H1 (cell line): ENCODE data around the gene KIF26B. TPM values are rescaled to one million over a fixed set of nuclear protein-coding genes. Genes with fewer than 3 reads are reported as not detected.

Source experiments
- CTCF ChIA-PET: fragments of 300-600 bp; sonication (Branson Sonifier 250); formaldehyde crosslinking; loops from one replicate; lab custom pipeline; 2021; ENCODE audit not compliant: partially characterized antibody; lab: Charles Lee
- POLR2A ChIA-PET: fragments of 300-600 bp; sonication (Branson Sonifier 250); formaldehyde crosslinking; loops from one replicate; lab custom pipeline; 2021; ENCODE audit warnings: inconsistent platforms; ENCODE audit not compliant: partially characterized antibody; lab: Charles Lee
- DNase-seq, 2 experiments: peaks; one replicate each; pipeline versions ENCODE4 v3.0.0 to v3.0.0-alpha.2; 2010 to 2022; ENCODE audit warnings: low spot score in 2 of 2, low read depth in 1 of 2, mixed read lengths in 1 of 2
- FAIRE-seq: peaks from 2 replicates; lab custom pipeline; 2011; peaks lifted over from hg19 to GRCh38; lab: Jason Lieb, UNC
- H2AFZ ChIP-seq: 2 replicates; pipeline ENCODE4 v1.8.1; 2012; ENCODE audit warnings: low read length, inconsistent platforms
- H2AK5ac ChIP-seq: 2 replicates; pipeline ENCODE4 v1.6.1; 2013; ENCODE audit warnings: low read depth, low read length
- H2BK120ac ChIP-seq: replicated peaks from 2 replicates; pipeline ENCODE3; 2013; ENCODE audit warnings: low read depth, low read length, inconsistent platforms
- H2BK12ac ChIP-seq: 2 replicates; pipeline ENCODE4 v1.6.1; 2013; ENCODE audit warnings: low read depth, low read length
- H2BK15ac ChIP-seq: 2 replicates; pipeline ENCODE4 v1.6.1; 2013; ENCODE audit warnings: low read length
- H2BK20ac ChIP-seq: 2 replicates; pipeline ENCODE4 v1.6.1; 2013; ENCODE audit warnings: low read length
- H2BK5ac ChIP-seq: 2 replicates; pipeline ENCODE4 v1.6.1; 2013; ENCODE audit warnings: low read depth, low read length
- H3K14ac ChIP-seq: 2 replicates; pipeline ENCODE4 v1.6.1; 2013; ENCODE audit warnings: inconsistent platforms; ENCODE audit not compliant: insufficient read length
- H3K18ac ChIP-seq: 2 replicates; pipeline ENCODE4 v1.6.1; 2013; ENCODE audit warnings: low read length; ENCODE audit errors: extremely low read depth
- H3K23ac ChIP-seq: 2 replicates; pipeline ENCODE4 v1.6.1; 2013; ENCODE audit warnings: inconsistent platforms; ENCODE audit not compliant: insufficient read length
- H3K23me2 ChIP-seq: 2 replicates; pipeline ENCODE4 v1.6.1; 2013; ENCODE audit warnings: low read depth, low read length
- H3K27ac ChIP-seq: 2 replicates; pipeline ENCODE4 v1.6.1; 2011; ENCODE audit warnings: low read depth, low read length, inconsistent platforms
- H3K27me3 ChIP-seq, 4 experiments: replicated peaks in 1 of 4; 1 replicate in 1 of 4; 2 replicates in 3 of 4; pipeline versions ENCODE4 v1.6.1 to v1.8.1; 2011 to 2013; ENCODE audit warnings: low read length in 3 of 4, mild to moderate bottlenecking in 3 of 4, inconsistent platforms in 2 of 4, mixed read lengths in 2 of 4, moderate library complexity in 1 of 4; ENCODE audit not compliant: control insufficient read depth in 3 of 4, insufficient read depth in 3 of 4; ENCODE audit errors: extremely low read depth in 1 of 4
- H3K36me3 ChIP-seq, 4 experiments: 2 replicates each; pipeline versions ENCODE4 v1.6.1 to v1.8.1; 2011 to 2013; ENCODE audit warnings: mild to moderate bottlenecking in 4 of 4, low read length in 3 of 4, moderate library complexity in 2 of 4, control low read depth in 1 of 4, inconsistent platforms in 1 of 4; ENCODE audit not compliant: insufficient read depth in 4 of 4, control insufficient read depth in 2 of 4
- H3K4ac ChIP-seq: replicated peaks from 2 replicates; pipeline ENCODE3; 2013; ENCODE audit warnings: low read length, low read depth, mixed read lengths, inconsistent platforms; ENCODE audit not compliant: insufficient read length
- H3K4me1 ChIP-seq, 4 experiments: replicated peaks in 1 of 4; 1 replicate in 1 of 4; 2 replicates in 3 of 4; pipeline versions ENCODE4 v1.6.1 to v1.8.1; 2011 to 2013; ENCODE audit warnings: low read length in 3 of 4, inconsistent platforms in 2 of 4, mixed read lengths in 1 of 4; ENCODE audit not compliant: insufficient read depth in 4 of 4, control insufficient read depth in 3 of 4
- H3K4me2 ChIP-seq, 2 experiments: 2 replicates each; pipeline versions ENCODE4 v1.6.1 to v1.8.1; 2011 to 2013; ENCODE audit warnings: low read depth in 2 of 2, low read length in 2 of 2, control low read depth in 1 of 2, inconsistent platforms in 1 of 2, mild to moderate bottlenecking in 1 of 2; ENCODE audit not compliant: insufficient read depth in 1 of 2
- H3K4me3 ChIP-seq, 4 experiments: fragments of 200-600, 300-600 bp in 1 of 4; sonication (generic), shearing (Covaris generic), sonication (Bioruptor Twin) in 1 of 4; 2 replicates each; pipeline versions ENCODE4 v1.5.1 to v1.8.1; 2011 to 2016; ENCODE audit warnings: low read length in 4 of 4, low read depth in 3 of 4, control low read depth in 2 of 4, inconsistent platforms in 2 of 4, mild to moderate bottlenecking in 2 of 4, mixed read lengths in 1 of 4, moderate library complexity in 1 of 4; ENCODE audit not compliant: insufficient read depth in 2 of 4; ENCODE audit errors: extremely low read depth in 1 of 4
- H3K56ac ChIP-seq: replicated peaks from 2 replicates; pipeline ENCODE3; 2013; ENCODE audit warnings: low read depth, mild to moderate bottlenecking, mixed read lengths, low read length, inconsistent platforms; ENCODE audit not compliant: insufficient read length
- H3K79me1 ChIP-seq: 2 replicates; pipeline ENCODE4 v1.6.1; 2013; ENCODE audit warnings: low read depth, low read length, control low read depth
- H3K79me2 ChIP-seq, 2 experiments: 2 replicates each; pipeline versions ENCODE4 v1.6.1 to v1.8.1; 2012 to 2013; ENCODE audit warnings: low read length in 2 of 2, mild to moderate bottlenecking in 2 of 2, inconsistent platforms in 1 of 2; ENCODE audit not compliant: insufficient read depth in 2 of 2, control insufficient read depth in 1 of 2
- H3K9ac ChIP-seq, 4 experiments: replicated peaks in 1 of 4; 1 replicate in 1 of 4; 2 replicates in 3 of 4; pipeline versions ENCODE4 v1.6.1 to v1.8.1; 2011 to 2013; ENCODE audit warnings: low read depth in 3 of 4, low read length in 3 of 4, control low read depth in 2 of 4, mild to moderate bottlenecking in 2 of 4, moderate library complexity in 2 of 4, inconsistent platforms in 1 of 4; ENCODE audit errors: extremely low read depth in 1 of 4
- H3K9me3 ChIP-seq, 2 experiments: 2 replicates each; pipeline versions ENCODE4 v1.6.1 to v1.8.1; 2012 to 2013; ENCODE audit warnings: mild to moderate bottlenecking in 2 of 2, moderate library complexity in 2 of 2, control low read depth in 1 of 2, inconsistent platforms in 1 of 2, low read depth in 1 of 2, low read length in 1 of 2, mixed read lengths in 1 of 2; ENCODE audit not compliant: insufficient read depth in 2 of 2
- H4K20me1 ChIP-seq, 2 experiments: replicated peaks in 1 of 2; 2 replicates each; pipeline versions ENCODE3 to v1.8.1; 2011 to 2013; ENCODE audit warnings: inconsistent platforms in 2 of 2, low read length in 2 of 2, mild to moderate bottlenecking in 1 of 2; ENCODE audit not compliant: insufficient read depth in 2 of 2, control insufficient read depth in 1 of 2
- H4K5ac ChIP-seq: 2 replicates; pipeline ENCODE4 v1.6.1; 2013; ENCODE audit warnings: low read length, low read depth, mixed read lengths, inconsistent platforms; ENCODE audit not compliant: insufficient read length
- H4K8ac ChIP-seq: 2 replicates; pipeline ENCODE4 v1.8.0; 2013; ENCODE audit warnings: mild to moderate bottlenecking, moderate library complexity, low read length, inconsistent platforms; ENCODE audit not compliant: insufficient read depth; ENCODE audit errors: extremely low read depth
- H4K91ac ChIP-seq: replicated peaks from 2 replicates; pipeline ENCODE3; 2013; ENCODE audit warnings: low read length, mixed read lengths, inconsistent platforms; ENCODE audit not compliant: insufficient read length
- CTBP2 ChIP-seq: IDR thresholded peaks from 2 replicates; pipeline ENCODE4 v1.7.0; 2011; ENCODE audit warnings: borderline replicate concordance, mild to moderate bottlenecking, moderate library complexity, mixed read lengths, low read length; ENCODE audit not compliant: insufficient read depth, insufficient read length
- CTCF ChIP-seq, 3 experiments: IDR thresholded peaks; 1 replicate in 2 of 3; 2 replicates in 1 of 3; pipeline versions ENCODE4 v1.5.1 to v1.6.1; 2011; ENCODE audit warnings: low read length in 3 of 3, mild to moderate bottlenecking in 3 of 3, inconsistent platforms in 2 of 3, low read depth in 1 of 3, moderate library complexity in 1 of 3; ENCODE audit not compliant: insufficient read depth in 1 of 3; ENCODE audit errors: control extremely low read depth in 1 of 3
- EGR1 ChIP-seq: IDR thresholded peaks from 2 replicates; pipeline ENCODE4 v1.6.1; 2011; ENCODE audit warnings: low read depth, low read length, borderline replicate concordance
- SIRT6 ChIP-seq: IDR thresholded peaks from one replicate; pipeline ENCODE4 v1.7.1; 2012; ENCODE audit warnings: low read length, inconsistent platforms
- SIX5 ChIP-seq: IDR thresholded peaks from 2 replicates; pipeline ENCODE4 v1.6.1; 2011; ENCODE audit warnings: mild to moderate bottlenecking, low read depth, low read length
- SP1 ChIP-seq: IDR thresholded peaks from 2 replicates; pipeline ENCODE4 v1.6.1; 2011; ENCODE audit warnings: low read depth, low read length
- SP4 ChIP-seq: IDR thresholded peaks from 2 replicates; pipeline ENCODE4 v1.6.1; 2012; ENCODE audit warnings: low read length, inconsistent platforms
- SRF ChIP-seq: IDR thresholded peaks from 2 replicates; pipeline ENCODE4 v1.6.1; 2011; ENCODE audit warnings: mild to moderate bottlenecking, low read depth, low read length, moderate library complexity
- TAF1 ChIP-seq: IDR thresholded peaks from 2 replicates; pipeline ENCODE4 v1.6.1; 2011; ENCODE audit warnings: mild to moderate bottlenecking, low read depth, low read length
- TEAD4 ChIP-seq: IDR thresholded peaks from 2 replicates; pipeline ENCODE4 v1.6.1; 2012; ENCODE audit warnings: low read depth, low read length, inconsistent platforms, mixed read lengths
- USF2 ChIP-seq: IDR thresholded peaks from 2 replicates; pipeline ENCODE4 v1.6.1; 2011; ENCODE audit warnings: low read length, improper control_type of control experiment
- YY1 ChIP-seq: IDR thresholded peaks from 2 replicates; pipeline ENCODE4 v1.6.1; 2011; ENCODE audit warnings: low read depth, mild to moderate bottlenecking, low read length
- WGBS, 2 experiments: shearing (Covaris generic) in 1 of 2; methylation state at CpG; one replicate each; pipeline versions ENCODE4 v1.1.6 to v1.1.7; 2013 to 2015; ENCODE audit warnings: low lambda C conversion rate in 2 of 2, mixed read lengths in 2 of 2, inconsistent platforms in 1 of 2, low coverage in 1 of 2, missing lambda C conversion rate in 1 of 2; ENCODE audit not compliant: insufficient replicate concordance in 2 of 2, insufficient coverage in 1 of 2, insufficient read length in 1 of 2; ENCODE audit errors: extremely low coverage in 1 of 2, missing lambda C conversion rate in 1 of 2; 5-methylcytosine and 5-hydroxymethylcytosine counted together
- polyA plus RNA-seq, 7 experiments: library from polyadenylated mRNA; depleted of rRNA in 3 of 7; stranded (reverse) in 5 of 7; unstranded in 2 of 7; fragments of >200 nt in 5 of 7; fragments of 200-250 nt in 2 of 7; gene quantifications; 1 replicate in 5 of 7; 2 replicates in 1 of 7; 4 replicates in 1 of 7; pipeline versions ENCODE4 v1.2.1 to v1.2.3, GENCODE V29; 2011 to 2013; ENCODE audit warnings: missing spikeins in 2 of 7, mixed read lengths in 2 of 7
- total RNA-seq: library from RNA; stranded (reverse); fragmentation: NEBNext Ultra II Directional; extraction: Animal tissue kit (Norgen Biotek cat#: 25700); gene quantifications from 2 replicates; pipeline ENCODE4 v1.2.1, GENCODE V29; 2021

KIF26B gene
- total and polyA plus RNA-seq, 2 of the 8 experiments (the other 6 are each of a cell fraction or from before 2014, with no cell fraction given) = 0.06 to 0.28 TPM

- Histone ChIP-seq H2AFZ (no peak overlapping the region), H3K23me2 (no peaks in the 10 kb centered on the region), H3K18ac (no peak overlapping the region), H3K9ac (no peak overlapping the region), H3K56ac (no peak overlapping the region), H2BK15ac (no peak overlapping the region), H3K4me3 (no peak overlapping the region), H3K4ac (no peak overlapping the region), H2BK120ac (no peak overlapping the region), H3K27ac (no peak overlapping the region), H3K79me1 (no peaks in the 10 kb centered on the region), H3K79me2 (no peaks in the 10 kb centered on the region), H3K4me2 (no peak overlapping the region), H2BK12ac (no peak overlapping the region), H4K20me1 (no peaks in the 10 kb centered on the region), H3K23ac (no peak overlapping the region), H2BK5ac (no peak overlapping the region), H2BK20ac (no peak overlapping the region), H4K91ac (no peak overlapping the region), H3K14ac (no peak overlapping the region), H3K36me3 (no peaks in the 10 kb centered on the region), H3K9me3 (no peaks in the 10 kb centered on the region), H3K4me1 (no peaks in the 10 kb centered on the region), H3K27me3 (no peaks in the 10 kb centered on the region; a peak in 1 of 7 replicates), H4K5ac (no peak overlapping the region), H4K8ac (no peak overlapping the region; the same call in 1 of the 2 replicates), H2AK5ac (no peak overlapping the region)
- FAIRE-seq (no peak), DNase-seq (no peak)
- WGBS, 2 experiments = 73% methylated on average over 1 of the region's 1 CpG; no CpG with 5 or more reads in 1 of the 2 experiments
- POLR2A ChIA-PET = no interaction called here
- CTCF ChIA-PET = interaction anchor here (1.0 kb wide), 1 partner anchor 13 kb away, joined by 4 read pairs; no protein-coding TSS in a partner anchor
- TF ChIP-seq EGR1 (no peak), SP4 (no peak), TAF1 (no peak), SIX5 (no peak), SP1 (no peak), CTCF (IDR thresholded peaks at IDR 0.05; ENCODE audit: control extremely low read depth in 1 of 3, insufficient read depth in 1 of 3, low read depth in 1 of 3, low read length in 3 of 3) (no peak), SRF (no peak), CTBP2 (no peak), YY1 (no peak), USF2 (no peak), SIRT6 (no peak), TEAD4 (no peak)
These were observed 136.1 kb downstream of the KIF26B start for GRCh38 chr1:245290836-245291235.
